Measurements from ENCODE around the gene CELF2. TPM values are rescaled to one million over a fixed set of nuclear protein-coding genes. Genes with fewer than 3 reads are reported as not detected.

CELF2 gene
- total RNA-seq, 4 donors from 2014 or later, result 27.0 to 44.1 (median 31.3) TPM

DNA sequence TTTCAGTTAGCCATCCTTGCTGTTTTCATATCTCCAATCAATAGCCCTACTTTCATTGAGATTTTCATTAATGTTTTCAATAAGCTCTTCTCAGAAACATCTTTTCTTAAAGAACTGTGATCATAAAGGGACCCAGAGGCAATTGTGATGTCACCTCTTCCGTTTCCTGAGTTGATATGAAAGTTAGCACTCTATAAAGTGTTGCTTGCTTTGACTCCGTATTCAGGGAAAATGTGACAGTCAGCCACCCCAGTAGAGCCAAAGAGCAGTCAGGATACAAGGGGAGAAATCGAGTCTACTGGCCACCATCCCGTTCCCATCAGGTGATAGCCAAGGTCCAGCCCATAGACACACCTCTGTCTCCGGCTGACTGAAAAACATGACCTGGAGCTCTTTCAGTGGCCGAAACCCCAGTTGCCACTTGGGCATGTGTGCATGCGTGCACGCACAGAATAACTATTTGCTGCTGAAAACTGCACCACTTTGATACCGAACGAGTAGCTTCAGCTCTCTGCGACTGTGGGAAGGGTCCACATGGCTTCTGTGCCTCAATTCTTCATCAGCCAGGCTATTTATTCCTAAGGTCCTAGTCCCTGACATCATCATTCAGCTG is 302.4 kb downstream of the CELF2 start:
- Histone ChIP-seq H3K27ac (no peak overlapping the region), H3K9me3 (no peaks in the 10 kb centered on the region), H3K27me3 (no peaks in the 10 kb centered on the region), H3K4me3 (no peak overlapping the region), H3K36me3 (peaks cover 0 to 42% (median 2%) of the 10 kb centered on the region in 4 donors), H3K4me1 (no peaks in the 10 kb centered on the region)
- 80 to 87% methylated on average over 1 to 11 of the region's 11 CpGs for WGBS, 2 donors (ENCODE audit: low coverage in 1 of 2)
- in situ Hi-C loops (cut with MboI; ENCODE audit: low pct_ligation_motif_present in 1 of 4, low pct_unique_long_range_greater_than_20kb in 1 of 4, low sequenced_read_pairs in 3 of 4), result no loop called here
- no peak for DNase-seq
- TF ChIP-seq EP300 (IDR thresholded peaks at IDR 0.05; ENCODE audit: low read depth) (no peak), POLR2AphosphoS5 (IDR thresholded peaks at IDR 0.05) (no peak), POLR2A (IDR thresholded peaks at IDR 0.05) (no peak)
- TF ChIP-seq, protein P1, sequence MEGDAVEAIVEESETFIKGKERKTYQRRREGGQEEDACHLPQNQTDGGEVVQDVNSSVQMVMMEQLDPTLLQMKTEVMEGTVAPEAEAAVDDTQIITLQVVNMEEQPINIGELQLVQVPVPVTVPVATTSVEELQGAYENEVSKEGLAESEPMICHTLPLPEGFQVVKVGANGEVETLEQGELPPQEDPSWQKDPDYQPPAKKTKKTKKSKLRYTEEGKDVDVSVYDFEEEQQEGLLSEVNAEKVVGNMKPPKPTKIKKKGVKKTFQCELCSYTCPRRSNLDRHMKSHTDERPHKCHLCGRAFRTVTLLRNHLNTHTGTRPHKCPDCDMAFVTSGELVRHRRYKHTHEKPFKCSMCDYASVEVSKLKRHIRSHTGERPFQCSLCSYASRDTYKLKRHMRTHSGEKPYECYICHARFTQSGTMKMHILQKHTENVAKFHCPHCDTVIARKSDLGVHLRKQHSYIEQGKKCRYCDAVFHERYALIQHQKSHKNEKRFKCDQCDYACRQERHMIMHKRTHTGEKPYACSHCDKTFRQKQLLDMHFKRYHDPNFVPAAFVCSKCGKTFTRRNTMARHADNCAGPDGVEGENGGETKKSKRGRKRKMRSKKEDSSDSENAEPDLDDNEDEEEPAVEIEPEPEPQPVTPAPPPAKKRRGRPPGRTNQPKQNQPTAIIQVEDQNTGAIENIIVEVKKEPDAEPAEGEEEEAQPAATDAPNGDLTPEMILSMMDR (IDR thresholded peaks at IDR 0.05), result no peak
- intact Hi-C loops (cut with DNase I; ENCODE audit: low total_unique reads), result no loop called here

DNA sequence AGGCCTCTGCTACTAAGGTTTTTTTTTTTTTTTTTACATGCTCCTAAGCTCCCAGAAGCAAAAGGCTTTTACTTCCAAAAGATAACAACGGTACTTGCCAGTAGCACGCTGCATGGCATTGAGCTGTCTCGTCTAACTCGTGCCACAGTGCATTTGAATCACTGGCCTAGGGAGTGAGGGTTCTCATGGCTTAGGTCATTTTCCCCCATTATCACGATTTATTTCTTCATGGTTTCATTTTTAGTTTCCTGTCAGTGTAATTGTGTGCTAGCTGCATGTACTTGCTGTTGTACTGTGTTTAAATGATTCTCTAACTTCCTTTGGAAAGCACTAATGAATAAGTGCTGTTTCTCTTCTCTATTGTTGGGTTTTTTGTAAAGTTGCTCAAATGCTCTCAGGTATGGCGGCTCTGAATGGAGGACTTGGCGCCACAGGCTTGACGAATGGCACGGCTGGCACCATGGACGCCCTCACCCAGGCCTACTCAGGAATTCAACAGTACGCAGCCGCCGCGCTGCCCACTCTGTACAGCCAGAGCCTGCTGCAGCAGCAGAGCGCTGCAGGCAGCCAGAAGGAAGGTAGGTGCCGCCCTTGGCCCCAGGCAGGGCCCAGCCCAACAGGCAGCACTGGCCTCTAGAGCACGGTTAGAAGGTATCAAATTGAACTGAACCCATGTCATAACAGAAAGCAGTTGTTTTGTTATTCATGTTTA is 303.3 kb downstream of the CELF2 start:
- Histone ChIP-seq H3K27ac (no peak overlapping the region), H3K4me3 (no peak overlapping the region), H3K36me3 (peaks cover 0 to 42% (median 2%) of the 10 kb centered on the region in 4 donors), H3K9me3 (no peaks in the 10 kb centered on the region), H3K27me3 (no peaks in the 10 kb centered on the region), H3K4me1 (no peaks in the 10 kb centered on the region)
- DNase-seq, result no peak
- 92 to 94% methylated on average over 10 to 17 of the region's 17 CpGs for WGBS, 2 donors (ENCODE audit: low coverage in 1 of 2)
- in situ Hi-C loops (cut with MboI; ENCODE audit: low pct_ligation_motif_present in 1 of 4, low pct_unique_long_range_greater_than_20kb in 1 of 4, low sequenced_read_pairs in 3 of 4), result no loop called here
- intact Hi-C loops (cut with DNase I; ENCODE audit: low total_unique reads), result no loop called here
- TF ChIP-seq POLR2A (IDR thresholded peaks at IDR 0.05) (no peak), EP300 (IDR thresholded peaks at IDR 0.05; ENCODE audit: low read depth) (no peak), POLR2AphosphoS5 (IDR thresholded peaks at IDR 0.05) (no peak)
- TF ChIP-seq, protein P1 (IDR thresholded peaks at IDR 0.05), result no peak

DNA sequence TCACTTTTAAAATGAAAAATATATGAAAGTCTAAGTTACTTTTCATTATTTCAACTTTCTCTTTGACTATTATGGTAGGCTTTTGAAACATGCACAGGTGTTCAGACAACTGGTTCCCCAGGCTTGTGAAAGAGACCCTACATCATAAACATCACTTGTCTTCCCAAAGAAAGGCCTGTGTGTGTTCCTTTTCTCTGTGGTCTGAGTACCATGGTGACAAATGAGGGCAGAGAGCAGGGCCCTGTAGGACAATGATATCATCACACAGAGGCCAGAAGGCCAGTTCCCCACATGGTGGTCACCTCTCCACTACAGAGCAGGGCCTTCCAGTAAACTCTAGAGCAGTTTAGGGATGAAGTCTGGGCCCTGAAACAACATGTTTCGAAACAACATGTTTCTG is 305.0 kb downstream of the CELF2 start:
- no peak overlapping the region for H3K27ac ChIP-seq
- no peak overlapping the region for H3K4me3 ChIP-seq
- H3K4me1 ChIP-seq, result no peaks in the 10 kb centered on the region
- TF ChIP-seq, protein P1 (IDR thresholded peaks at IDR 0.05), result no peak
- no peak for DNase-seq
- H3K9me3 ChIP-seq, result no peaks in the 10 kb centered on the region
- 94% methylated on average over 1 of the region's 1 CpG; no CpG with 5 or more reads in 1 of the 2 donors for WGBS, 2 donors (ENCODE audit: low coverage in 1 of 2)
- H3K36me3 ChIP-seq, result peaks cover 0 to 40% (median 4%) of the 10 kb centered on the region in 4 donors
- intact Hi-C loops (cut with DNase I; ENCODE audit: low total_unique reads), result no loop called here
- H3K27me3 ChIP-seq, result no peaks in the 10 kb centered on the region
- in situ Hi-C loops (cut with MboI; ENCODE audit: low pct_ligation_motif_present in 1 of 4, low pct_unique_long_range_greater_than_20kb in 1 of 4, low sequenced_read_pairs in 3 of 4), result no loop called here

DNA sequence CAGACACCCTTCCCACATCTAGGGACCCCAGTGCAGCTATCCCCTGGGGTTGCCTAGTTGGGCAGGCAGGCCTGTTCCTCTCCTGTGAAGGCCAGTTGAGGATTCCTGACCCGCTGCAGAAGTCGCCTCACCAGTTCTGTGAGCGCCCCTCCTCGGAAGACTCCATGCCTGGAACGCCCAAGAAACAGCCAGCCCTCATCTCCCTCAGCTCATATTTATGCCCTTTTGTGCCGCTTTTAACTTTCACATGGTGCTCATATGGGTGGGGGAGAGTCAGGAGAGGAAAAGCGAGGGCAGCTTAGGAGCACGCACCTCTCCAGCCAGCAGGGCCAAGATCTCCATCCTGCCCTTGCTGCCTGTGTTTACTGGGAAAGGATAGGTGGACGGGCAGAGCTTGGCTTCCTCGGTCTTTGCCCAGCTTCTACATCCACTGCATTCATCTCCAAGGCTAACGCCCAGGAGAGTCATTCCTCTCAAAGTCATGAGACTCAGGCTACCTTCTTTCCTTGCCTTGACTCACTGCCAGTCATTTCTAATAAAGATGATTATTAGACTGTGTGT is 307.2 kb downstream of the CELF2 start:
- intact Hi-C loops (cut with DNase I; ENCODE audit: low total_unique reads) (no loop called here), in situ Hi-C loops (cut with MboI; ENCODE audit: low pct_ligation_motif_present in 1 of 4, low pct_unique_long_range_greater_than_20kb in 1 of 4, low sequenced_read_pairs in 3 of 4) (no loop called here)
- H3K4me1 ChIP-seq, result no peaks in the 10 kb centered on the region
- no peaks in the 10 kb centered on the region for H3K9me3 ChIP-seq
- H3K27me3 ChIP-seq, result no peaks in the 10 kb centered on the region
- 96 to 100% methylated on average over 1 to 11 of the region's 11 CpGs for WGBS, 2 donors (ENCODE audit: low coverage in 1 of 2)
- no peak overlapping the region for H3K27ac ChIP-seq
- peaks cover 0 to 33% (median 4%) of the 10 kb centered on the region in 4 donors for H3K36me3 ChIP-seq
- H3K4me3 ChIP-seq, result no peak overlapping the region
- no peak for DNase-seq
- TF ChIP-seq, protein P1 (IDR thresholded peaks at IDR 0.05), result no peak
- TF ChIP-seq EP300 (IDR thresholded peaks at IDR 0.05; ENCODE audit: low read depth) (no peak), POLR2AphosphoS5 (IDR thresholded peaks at IDR 0.05) (no peak), POLR2A (IDR thresholded peaks at IDR 0.05) (no peak)
